Head of caudate nucleus (tissue), 42 donors: Measurements from ENCODE around the gene ZBTB7C.

Experiments
- DNase-seq, 42 donors: peaks; one replicate each; pipeline versions ENCODE4 v3.0.0 to v3.0.0-alpha.2; 2020 to 2021; ENCODE audit warnings: mixed read lengths in 7 of 42
- intact Hi-C: fragments of 100-400 bp; cut with DNase I; formaldehyde crosslinking; loops from one replicate; pipeline ENCODE4 v1.15.0; 2022

ZBTB7C gene

DNA sequence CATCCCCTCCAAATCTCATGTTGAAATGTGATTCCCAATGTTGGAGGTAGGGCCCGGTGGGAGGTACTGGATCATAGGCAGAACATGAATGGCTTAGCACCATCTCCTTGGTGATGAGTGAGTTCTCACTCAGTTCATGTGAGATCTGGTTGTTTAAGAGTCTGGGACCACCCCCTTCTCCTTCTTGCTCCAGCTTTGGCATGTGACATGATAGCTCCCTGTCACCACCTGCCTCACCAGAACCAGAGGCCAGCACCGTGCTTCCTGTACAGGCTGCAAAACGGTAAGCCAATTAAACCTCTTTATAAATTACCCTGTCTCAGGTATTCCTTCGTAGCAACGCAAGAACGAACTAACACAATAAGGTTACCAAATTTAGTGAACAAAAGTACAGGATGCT lies 95.4 kb downstream of the ZBTB7C start:
- no peak for DNase-seq
- intact Hi-C loops, result no loop called here

DNA sequence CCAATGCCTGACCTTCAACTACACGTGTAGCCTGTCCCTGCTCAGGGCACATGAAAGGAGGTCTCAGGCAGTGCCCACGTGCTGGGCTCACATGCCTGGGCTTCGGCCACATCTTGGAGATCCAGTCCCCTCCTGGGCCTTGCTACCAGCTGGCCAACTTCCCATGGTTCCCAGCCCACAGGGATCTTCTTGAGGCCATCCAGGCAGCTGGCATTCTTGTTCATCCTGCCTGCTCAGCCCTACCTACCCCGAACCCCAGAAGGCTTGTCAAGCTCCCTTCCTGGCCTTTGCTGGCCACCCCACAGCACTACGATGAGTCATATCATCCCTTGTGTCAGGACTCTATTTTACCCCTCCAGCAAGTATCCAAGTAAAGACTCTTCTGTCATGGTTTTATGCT lies 97.1 kb downstream of the ZBTB7C start:
- intact Hi-C loops, result no loop called here
- peak in 1 of 42 donors; percentile 16 for DNase-seq

DNA sequence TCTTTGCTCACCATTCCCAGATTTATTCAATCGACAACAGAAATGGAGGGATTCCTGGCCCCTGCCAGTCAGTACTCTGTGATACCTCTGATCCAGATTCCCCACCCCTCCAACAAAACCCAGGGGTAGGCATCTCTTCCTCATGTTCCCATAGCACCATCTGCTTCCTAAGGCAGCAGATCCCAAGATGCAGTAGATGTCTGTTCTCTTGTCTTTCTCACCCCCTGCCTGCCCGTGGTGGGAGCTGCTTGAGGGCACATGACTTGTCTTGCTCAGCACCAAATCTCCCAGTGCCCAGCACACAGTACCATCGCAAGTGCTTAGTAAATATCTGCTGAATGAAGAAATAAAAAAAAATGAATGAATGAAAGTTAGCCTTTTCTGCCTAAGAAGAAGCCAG lies 98.2 kb downstream of the ZBTB7C start:
- intact Hi-C loops, result no loop called here
- DNase-seq, result peak in 1 of 42 donors; percentile 23

DNA sequence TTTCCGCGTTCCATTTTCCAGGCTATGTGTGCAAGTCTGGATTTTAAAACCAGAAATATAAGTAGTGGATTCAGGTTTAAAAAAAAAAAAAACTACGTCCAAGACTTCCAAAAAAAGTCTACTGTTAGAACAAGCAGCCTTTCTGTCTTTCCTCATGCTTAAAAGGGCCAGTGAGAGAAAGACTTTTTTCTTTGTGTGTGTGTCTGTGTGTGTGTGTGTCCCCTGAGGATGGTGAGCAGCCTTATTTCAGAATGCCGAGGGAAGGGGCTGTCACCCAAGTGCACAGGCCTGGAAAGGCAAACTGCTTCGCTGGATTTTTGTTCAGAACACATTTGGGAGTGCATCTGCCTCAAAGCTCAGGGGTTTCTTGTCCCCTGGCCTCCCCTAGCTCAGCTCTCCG lies 98.8 kb downstream of the ZBTB7C start:
- peak in 1 of 42 donors; percentile 2 for DNase-seq
- intact Hi-C loops, result no loop called here

DNA sequence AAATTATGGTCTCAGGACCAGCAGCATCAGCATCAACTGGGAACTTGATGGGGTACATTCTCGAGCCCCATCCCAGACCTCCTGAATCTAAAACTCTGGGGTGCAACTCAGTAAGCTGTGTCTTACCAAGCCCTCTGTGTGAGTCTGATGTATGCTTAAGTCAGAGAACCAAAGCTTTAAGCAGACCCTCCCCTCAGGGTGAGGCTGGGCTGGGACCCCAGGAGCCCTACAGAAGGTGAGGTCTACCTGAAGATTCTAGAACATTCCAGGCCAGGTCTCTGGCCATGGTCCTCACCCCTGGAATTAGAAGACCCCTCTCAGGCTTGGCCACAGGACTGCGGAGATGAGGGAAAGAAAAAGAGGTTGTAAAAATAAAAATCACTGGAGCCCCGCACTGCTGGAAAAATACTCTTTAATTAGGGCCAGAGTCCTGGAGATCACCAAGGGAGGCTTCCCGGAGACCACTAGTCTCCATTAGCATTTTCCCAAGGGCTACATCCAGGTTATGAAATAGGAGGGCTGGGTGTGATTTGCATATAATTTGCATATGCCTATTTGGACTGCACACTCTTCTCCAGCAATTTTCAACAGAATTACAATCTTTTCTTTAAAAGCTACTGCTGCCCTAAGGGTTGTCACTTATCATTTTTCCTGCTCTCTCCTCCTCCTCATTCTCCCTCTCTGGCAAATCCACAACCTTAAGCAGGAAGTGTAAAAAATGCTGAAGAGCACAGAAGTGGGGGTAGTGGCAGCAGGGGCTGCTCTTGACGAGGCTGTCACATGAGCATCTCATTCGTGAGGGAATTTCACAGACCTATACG lies 100.2 kb downstream of the ZBTB7C start:
- DNase-seq, result peak in 1 of 42 donors; percentile 22
- intact Hi-C loops, result no loop called here

- no peak for DNase-seq
- intact Hi-C loops, result no loop called here
Observed at GRCh38 chr18:48308027-48308635, 101.1 kb downstream of the ZBTB7C start.

- DNase-seq, result no peak
- intact Hi-C loops, result no loop called here
Observed at GRCh38 chr18:48306838-48307237, 102.3 kb downstream of the ZBTB7C start.

DNA sequence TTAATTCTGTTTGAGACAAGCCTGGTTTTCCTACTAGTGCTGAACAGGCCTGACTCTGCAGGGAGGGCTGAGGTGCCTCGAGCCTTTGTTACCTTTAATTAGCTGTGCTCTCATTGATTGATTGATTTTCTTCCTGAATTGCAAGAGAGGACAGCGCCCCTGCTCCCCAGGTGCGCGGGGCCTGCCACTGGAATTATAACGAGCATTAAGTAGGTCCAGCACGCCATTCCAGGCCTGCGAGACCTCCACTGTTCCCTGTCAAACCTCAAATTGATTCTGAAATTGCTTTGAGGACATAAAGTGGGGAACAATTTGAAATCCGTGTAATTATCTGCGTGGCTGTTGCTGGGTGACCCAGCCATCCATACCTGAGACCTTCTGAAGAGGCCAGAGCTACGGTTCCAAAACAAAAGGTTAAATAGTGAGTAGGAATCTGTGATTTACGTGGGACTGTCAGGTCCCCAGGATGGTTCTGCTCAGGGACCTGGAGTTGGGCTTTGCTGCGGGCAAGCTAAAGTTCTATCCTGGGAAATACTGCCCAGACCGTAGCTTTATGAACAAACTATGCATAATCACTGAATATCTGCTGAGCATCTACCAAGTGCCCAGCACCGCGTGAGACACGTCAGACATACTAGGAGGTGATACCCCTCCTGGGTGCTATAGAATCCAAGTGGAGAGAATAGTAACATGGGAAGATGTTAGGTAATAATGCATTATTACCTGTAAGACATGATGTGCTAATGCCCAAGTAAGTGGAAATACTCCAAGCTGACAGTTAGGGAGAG lies 104.1 kb downstream of the ZBTB7C start:
- intact Hi-C loops, result no loop called here
- peak in 1 of 42 donors; percentile 14 for DNase-seq

- intact Hi-C loops, result no loop called here
- DNase-seq, result no peak
Observed at GRCh38 chr18:48303883-48304282, 105.3 kb downstream of the ZBTB7C start.

DNA sequence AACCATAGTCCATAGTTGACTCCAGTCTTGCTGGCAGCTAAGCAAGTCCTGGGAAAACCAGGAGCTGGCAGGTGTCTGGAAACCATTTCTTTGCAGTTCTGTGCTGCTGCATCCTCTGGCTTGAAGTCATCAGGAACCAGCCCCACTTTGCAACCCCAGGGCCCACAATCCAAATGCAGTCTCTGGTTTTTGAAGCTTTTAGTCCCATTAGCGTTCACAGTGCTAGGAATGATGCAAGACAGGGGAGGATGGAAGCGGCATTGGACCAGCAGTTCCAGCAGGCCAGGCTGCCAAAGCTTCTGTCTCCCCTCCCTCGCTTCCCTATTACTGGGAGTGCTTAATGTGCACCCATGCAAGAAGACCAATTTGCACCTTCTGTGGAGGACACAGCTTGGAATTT lies 106.4 kb downstream of the ZBTB7C start:
- no peak for DNase-seq
- intact Hi-C loops, result no loop called here

DNA sequence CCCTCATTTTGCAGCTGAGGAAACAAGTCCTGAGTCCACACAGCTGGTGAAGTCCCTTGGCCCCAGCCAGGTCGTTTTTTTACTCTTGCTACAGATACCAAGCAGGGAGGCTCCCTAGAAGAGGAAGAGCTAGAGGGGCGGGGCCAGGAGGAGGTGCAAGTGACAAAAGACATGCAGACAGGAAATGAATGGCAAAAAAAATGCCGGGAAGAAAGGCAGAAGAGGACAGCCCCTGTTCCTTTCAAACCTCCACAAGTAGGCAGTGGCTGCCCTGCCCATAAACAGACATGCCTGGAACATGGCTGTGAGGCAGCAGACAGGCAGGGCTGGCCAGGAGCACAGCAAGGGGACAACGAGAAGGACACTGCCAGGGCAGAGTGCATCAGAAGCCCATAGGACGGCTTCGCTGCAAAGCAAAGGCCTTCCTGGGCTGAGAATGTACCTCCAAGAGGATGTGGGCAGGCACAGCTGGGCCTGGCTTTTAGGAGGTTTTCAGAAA lies 108.7 kb downstream of the ZBTB7C start:
- DNase-seq, result no peak
- intact Hi-C loops, result no loop called here

GRCh38 chr18:48297139-48297538 lies 112.0 kb downstream of the ZBTB7C start:
- DNase-seq, result peak in 1 of 42 donors; percentile 0
- intact Hi-C loops, result no loop called here

- DNase-seq, result peak in 4 of 42 donors; percentile 11 to 24 (median 16)
- intact Hi-C loops, result no loop called here
Observed at GRCh38 chr18:48296581-48296980, 112.6 kb downstream of the ZBTB7C start.

DNA sequence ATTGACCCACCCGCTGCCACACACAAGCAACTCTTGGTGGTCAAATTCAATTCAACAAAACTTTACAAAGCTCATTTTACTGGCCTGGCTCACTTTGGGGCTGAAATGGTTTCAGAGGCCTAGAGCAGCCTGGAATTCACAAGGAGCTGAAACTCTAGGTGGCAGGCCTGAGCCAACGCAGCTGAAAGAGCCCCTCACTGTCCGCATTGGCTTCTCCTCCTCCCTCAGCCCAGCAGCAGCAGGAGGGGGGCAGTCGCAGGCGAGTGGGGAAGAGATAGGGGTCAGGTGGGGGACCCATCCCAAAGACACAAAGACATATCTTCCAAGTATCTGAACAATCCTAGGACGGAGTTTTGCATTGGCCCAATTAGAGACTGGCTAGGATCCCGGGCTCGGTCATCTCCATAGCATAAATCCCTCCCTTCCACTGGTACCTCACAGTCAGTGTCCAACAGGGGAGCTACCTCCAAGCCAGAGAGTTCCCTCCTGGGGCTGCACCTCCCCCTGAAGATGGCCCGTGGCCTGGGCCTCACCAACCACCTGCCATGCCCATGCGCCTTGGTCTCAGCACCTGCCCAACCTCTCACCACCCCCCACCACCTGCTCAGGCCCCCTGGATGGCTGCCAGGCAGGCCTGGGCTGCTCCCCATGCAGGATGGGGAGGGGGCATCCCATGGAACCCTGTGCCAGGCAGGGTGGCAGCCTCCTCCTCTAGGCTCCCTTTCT lies 113.4 kb downstream of the ZBTB7C start:
- DNase-seq, result peak in 20 of 42 donors; percentile 16 to 60 (median 37)
- intact Hi-C loops, result no loop called here

GRCh38 chr18:48294899-48295585 lies 114.1 kb downstream of the ZBTB7C start:
- peak in 4 of 42 donors; percentile 12 to 34 (median 25) for DNase-seq
- intact Hi-C loops, result no loop called here

GRCh38 chr18:48293954-48294898 lies 115.0 kb downstream of the ZBTB7C start:
- peak in 6 of 42 donors; percentile 7 to 44 (median 20) for DNase-seq

GRCh38 chr18:48292782-48293424 lies 116.3 kb downstream of the ZBTB7C start:
- intact Hi-C loops, result no loop called here

More at GRCh38 chr18:48293954-48294898, 115.0 kb downstream of the ZBTB7C start:
- intact Hi-C loops, result no loop called here

More at GRCh38 chr18:48292782-48293424, 116.3 kb downstream of the ZBTB7C start:
- DNase-seq, result peak in 3 of 42 donors; percentile 8 to 22 (median 16)
